ENCODE measurements around the gene HES1. TPM values are rescaled to one million over a fixed set of nuclear protein-coding genes. Genes with fewer than 3 reads are reported as not detected.

HES1 gene
- polyA plus RNA-seq, 1 donor (not counting 4 experiments of a cell fraction or from before 2014, with no cell fraction given), result 138 TPM

DNA sequence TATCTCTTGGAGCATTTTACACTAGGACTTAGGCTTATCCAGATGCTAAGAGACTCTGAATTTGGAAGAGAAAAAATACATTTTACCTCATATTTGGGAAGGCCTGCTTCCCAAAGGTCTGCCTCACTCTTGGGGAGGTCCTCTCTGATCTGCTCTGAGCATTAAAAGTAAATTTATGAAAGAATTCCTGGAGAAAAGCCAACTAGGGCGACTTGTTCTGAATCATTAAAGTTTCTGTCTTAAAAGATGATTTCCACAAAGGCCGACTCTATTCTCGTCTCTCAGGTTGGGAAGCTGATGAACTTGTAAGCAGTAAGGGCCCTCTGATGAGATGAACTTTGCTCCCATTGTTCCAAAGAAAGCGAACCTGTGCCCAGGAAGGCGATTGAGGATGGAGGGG, 48.7 kb upstream of the HES1 start:
- Histone ChIP-seq H4K20me1 (ENCODE audit: control insufficient read depth, extremely low read depth, insufficient read depth, low read length) (no peaks in the 10 kb centered on the region), H3K9ac (ENCODE audit: control insufficient read depth, extremely low read depth, insufficient read depth, low read length) (no peak overlapping the region), H3K27ac (ENCODE audit: control insufficient read depth, insufficient read depth, low read length) (no peak overlapping the region), H3K27me3 (ENCODE audit: control insufficient read depth, extremely low read depth, insufficient read depth, low read length) (peaks cover 2% of the 10 kb centered on the region), H3K36me3 (ENCODE audit: control insufficient read depth in 2 of 2, extremely low read depth in 1 of 2, insufficient read depth in 2 of 2, low read length in 2 of 2) (no peaks in the 10 kb centered on the region), H2AFZ (ENCODE audit: control insufficient read depth, low read length) (no peak overlapping the region), H3K9me1 (ENCODE audit: control insufficient read depth, extremely low read depth, insufficient read depth, low read length) (no peaks in the 10 kb centered on the region), H3K4me3 (ENCODE audit: control insufficient read depth in 2 of 3, extremely low read depth in 1 of 3, insufficient read depth in 2 of 3, low read depth in 1 of 3, low read length in 3 of 3) (no peak overlapping the region), H3K79me2 (ENCODE audit: control insufficient read depth, insufficient read depth, low read length) (no peaks in the 10 kb centered on the region), H3K4me2 (ENCODE audit: control insufficient read depth, extremely low read depth, insufficient read depth, low read depth, low read length) (no peak overlapping the region), H3K9me3 (ENCODE audit: control insufficient read depth, low read depth, low read length) (no peaks in the 10 kb centered on the region), H3K4me1 (ENCODE audit: control insufficient read depth, extremely low read depth, insufficient read depth, low read length) (peaks cover 25% of the 10 kb centered on the region)
- DNase-seq (ENCODE audit: low read depth, low spot score), result no peak
- FAIRE-seq, result no peak
- TF ChIP-seq CTCF (optimal IDR thresholded peaks at IDR 0.05 in 1 of 3, IDR thresholded peaks at IDR 0.05 in 1 of 3, conservative IDR thresholded peaks at IDR 0.05 in 1 of 3; ENCODE audit: extremely low read depth in 1 of 3, insufficient read depth in 2 of 3, low read length in 3 of 3) (no peak), EZH2 (IDR thresholded peaks at IDR 0.05; ENCODE audit: low read length) (no peak)
- dilution Hi-C loops (cut with MboI; ENCODE audit: extremely low pct_ligation_motif_present, low sequenced_read_pairs), result no loop called here

DNA sequence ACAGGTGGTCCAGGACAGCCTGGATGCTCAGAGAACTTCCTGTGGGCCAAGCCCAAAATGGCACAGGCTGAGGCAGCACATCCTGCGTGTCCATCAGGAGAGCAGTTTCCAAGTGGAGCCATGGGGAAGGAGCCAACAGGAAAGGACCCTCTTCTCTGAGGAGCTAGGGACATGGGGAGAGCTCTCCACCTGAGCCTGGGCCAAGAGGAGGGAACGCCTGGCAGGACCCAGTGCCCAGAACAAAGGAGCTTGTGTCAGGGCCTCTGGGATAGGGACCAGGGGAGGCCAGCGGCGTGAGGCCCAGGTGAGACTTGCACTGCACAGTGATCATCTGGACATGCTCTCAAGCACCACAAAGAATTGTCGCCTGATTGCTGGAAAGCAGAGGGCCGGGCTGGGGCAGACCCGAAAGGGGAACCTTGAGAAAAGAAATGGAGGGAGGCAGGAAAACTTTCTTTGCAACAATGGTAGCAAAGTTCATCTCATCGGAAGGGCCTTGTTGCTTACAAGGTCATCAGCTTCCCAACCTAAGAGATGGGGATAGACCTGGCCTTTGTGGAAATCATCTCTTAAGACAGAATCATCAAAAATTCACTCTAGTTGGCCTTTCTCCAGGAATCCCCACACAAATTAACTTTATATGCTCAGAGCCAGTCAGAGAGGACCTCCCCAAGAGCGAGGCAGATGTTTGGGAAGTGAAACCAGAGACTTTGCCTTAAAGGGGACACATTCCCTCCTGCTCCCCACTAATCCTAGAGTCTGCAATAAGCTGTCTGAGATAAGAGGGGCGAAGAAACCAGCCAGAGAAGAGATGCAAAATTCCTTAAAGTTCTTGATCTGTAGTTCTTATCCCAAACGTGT, 47.7 kb upstream of the HES1 start:
- Histone ChIP-seq H3K9ac (ENCODE audit: control insufficient read depth, extremely low read depth, insufficient read depth, low read length) (no peak overlapping the region), H3K4me1 (ENCODE audit: control insufficient read depth, extremely low read depth, insufficient read depth, low read length) (peaks cover 25% of the 10 kb centered on the region), H3K4me3 (ENCODE audit: control insufficient read depth in 2 of 3, extremely low read depth in 1 of 3, insufficient read depth in 2 of 3, low read depth in 1 of 3, low read length in 3 of 3) (no peak overlapping the region), H3K27ac (ENCODE audit: control insufficient read depth, insufficient read depth, low read length) (no peak overlapping the region), H3K9me1 (ENCODE audit: control insufficient read depth, extremely low read depth, insufficient read depth, low read length) (no peaks in the 10 kb centered on the region), H3K27me3 (ENCODE audit: control insufficient read depth, extremely low read depth, insufficient read depth, low read length) (peaks cover 2% of the 10 kb centered on the region), H3K79me2 (ENCODE audit: control insufficient read depth, insufficient read depth, low read length) (no peaks in the 10 kb centered on the region), H3K4me2 (ENCODE audit: control insufficient read depth, extremely low read depth, insufficient read depth, low read depth, low read length) (no peak overlapping the region), H4K20me1 (ENCODE audit: control insufficient read depth, extremely low read depth, insufficient read depth, low read length) (no peaks in the 10 kb centered on the region), H3K9me3 (ENCODE audit: control insufficient read depth, low read depth, low read length) (no peaks in the 10 kb centered on the region), H3K36me3 (ENCODE audit: control insufficient read depth in 2 of 2, extremely low read depth in 1 of 2, insufficient read depth in 2 of 2, low read length in 2 of 2) (no peaks in the 10 kb centered on the region), H2AFZ (ENCODE audit: control insufficient read depth, low read length) (no peak overlapping the region)
- no peak for FAIRE-seq
- dilution Hi-C loops (cut with MboI; ENCODE audit: extremely low pct_ligation_motif_present, low sequenced_read_pairs), result no loop called here
- TF ChIP-seq EZH2 (IDR thresholded peaks at IDR 0.05; ENCODE audit: low read length) (no peak), CTCF (optimal IDR thresholded peaks at IDR 0.05 in 1 of 3, IDR thresholded peaks at IDR 0.05 in 1 of 3, conservative IDR thresholded peaks at IDR 0.05 in 1 of 3; ENCODE audit: extremely low read depth in 1 of 3, insufficient read depth in 2 of 3, low read length in 3 of 3) (no peak)
- no peak for DNase-seq (ENCODE audit: low read depth, low spot score)

Measured in keratinocyte (primary cell).